GM12801 (cell line): ENCODE measurements around the gene ZNF780A.

Experiments used
- TF ChIP-seq, protein P1 (sequence below): IDR thresholded peaks from one replicate; pipeline ENCODE4 v1.5.1; 2011; ENCODE audit warnings: control low read depth; ENCODE audit not compliant: insufficient read length; ENCODE audit errors: extremely low read depth

ZNF780A gene

DNA sequence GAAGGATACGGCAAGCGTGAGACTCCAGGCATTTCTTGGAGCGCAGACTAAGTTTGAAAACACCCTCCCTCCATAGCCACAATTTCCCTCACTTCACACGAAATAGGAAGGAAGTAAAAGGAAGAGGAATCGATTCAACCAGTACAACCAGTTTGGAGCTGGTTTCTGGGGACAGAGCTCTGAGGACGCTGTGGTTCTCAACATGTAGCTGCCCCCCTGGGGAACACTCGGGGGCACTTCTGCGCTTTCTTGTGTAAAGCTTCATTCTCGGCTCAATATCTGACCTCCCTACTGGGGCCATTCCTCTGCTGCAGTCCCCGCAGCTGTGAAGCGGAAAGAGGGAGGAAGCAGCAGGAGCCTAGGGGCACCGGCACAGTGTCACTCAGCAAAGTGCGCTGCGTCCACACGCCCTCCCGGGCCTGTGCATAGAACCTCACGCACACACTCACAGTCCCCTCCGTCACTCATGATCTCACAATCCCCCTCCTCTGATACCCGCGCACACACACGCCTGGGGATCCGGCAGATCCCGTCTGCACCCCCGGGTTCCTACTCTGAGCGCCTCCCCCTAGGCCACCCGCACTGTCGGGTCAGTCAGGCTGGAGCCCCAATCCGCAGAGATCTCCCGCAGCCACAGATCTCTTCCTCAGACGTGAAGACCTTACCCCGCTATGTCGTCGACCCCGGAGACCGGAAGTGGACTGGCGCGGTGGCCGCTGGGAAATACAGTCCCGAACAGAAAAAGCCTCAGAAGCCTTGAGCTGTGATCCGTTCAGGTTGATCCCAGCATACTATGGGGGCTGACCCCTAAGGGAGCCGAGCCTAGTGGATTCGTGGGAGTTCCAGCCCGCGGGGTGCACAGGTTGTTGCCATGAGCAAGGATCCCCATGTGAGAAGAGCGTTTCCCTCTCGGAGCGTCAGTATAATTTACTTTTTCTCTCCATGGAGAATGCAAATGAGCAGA, at the start of gene ZNF780A:
Gene ZNF780A, minus strand, starts transcription at position 703 of the 964 bp plus-strand sequence. CDS start 6,190 bp downstream, outside the sequence.
- TF ChIP-seq, protein P1, sequence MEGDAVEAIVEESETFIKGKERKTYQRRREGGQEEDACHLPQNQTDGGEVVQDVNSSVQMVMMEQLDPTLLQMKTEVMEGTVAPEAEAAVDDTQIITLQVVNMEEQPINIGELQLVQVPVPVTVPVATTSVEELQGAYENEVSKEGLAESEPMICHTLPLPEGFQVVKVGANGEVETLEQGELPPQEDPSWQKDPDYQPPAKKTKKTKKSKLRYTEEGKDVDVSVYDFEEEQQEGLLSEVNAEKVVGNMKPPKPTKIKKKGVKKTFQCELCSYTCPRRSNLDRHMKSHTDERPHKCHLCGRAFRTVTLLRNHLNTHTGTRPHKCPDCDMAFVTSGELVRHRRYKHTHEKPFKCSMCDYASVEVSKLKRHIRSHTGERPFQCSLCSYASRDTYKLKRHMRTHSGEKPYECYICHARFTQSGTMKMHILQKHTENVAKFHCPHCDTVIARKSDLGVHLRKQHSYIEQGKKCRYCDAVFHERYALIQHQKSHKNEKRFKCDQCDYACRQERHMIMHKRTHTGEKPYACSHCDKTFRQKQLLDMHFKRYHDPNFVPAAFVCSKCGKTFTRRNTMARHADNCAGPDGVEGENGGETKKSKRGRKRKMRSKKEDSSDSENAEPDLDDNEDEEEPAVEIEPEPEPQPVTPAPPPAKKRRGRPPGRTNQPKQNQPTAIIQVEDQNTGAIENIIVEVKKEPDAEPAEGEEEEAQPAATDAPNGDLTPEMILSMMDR, result no peak

DNA sequence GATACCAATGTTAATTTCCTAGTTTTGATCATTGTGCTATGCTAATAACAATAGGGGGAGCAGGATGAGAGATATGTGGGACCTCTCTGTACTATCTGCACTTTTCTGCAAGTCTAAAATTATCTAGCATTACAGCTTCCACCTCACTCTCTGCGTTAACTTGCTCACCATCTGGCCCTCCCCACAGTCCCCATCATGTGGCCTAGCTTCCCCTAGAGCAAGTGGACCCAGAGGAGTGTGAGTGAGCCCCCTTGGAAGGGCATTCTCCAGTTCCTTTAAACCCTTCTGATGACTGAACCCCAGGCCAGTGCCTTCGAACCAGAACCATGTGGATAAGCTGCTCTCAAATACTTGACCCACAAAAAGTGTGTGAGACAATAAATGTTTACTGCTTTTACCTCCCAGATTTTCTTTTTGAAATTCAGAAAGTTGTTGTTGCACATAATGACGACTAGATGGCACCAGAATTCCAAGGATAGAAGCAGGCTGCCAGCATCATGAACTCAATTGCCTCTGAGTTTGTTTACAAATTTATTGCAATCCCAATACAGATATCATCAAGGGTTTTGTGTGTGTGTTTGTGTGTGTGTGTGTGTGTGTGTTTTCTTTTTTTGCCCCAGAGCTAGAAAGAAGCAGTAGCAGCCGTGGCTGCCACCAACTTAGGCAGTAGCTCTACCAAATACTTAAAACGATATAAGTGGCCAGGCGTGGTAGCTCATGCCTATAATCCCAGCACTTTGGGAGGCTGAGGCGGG, 49.0 kb upstream of the ZNF780A start:
- TF ChIP-seq, protein P1, result no peak

DNA sequence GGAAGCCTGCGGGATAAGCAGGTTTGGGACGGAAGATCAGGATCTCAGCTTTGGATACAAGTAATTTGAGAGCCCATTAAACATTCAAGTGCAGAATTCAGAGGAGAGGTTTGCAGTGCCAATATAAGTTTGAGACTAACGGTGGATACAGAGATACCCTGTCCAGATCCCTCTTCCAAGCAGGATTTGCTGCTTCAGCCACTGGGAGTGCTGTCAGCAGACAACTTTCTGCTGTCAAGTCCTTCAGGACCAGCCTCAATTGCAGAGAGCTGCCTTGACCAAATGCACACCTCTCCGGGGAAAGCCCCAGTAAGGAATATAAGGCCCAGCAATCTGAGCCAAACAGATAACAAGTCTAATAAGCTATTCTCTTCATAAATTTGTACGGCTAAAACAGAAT, 46.1 kb upstream of the ZNF780A start:
- TF ChIP-seq, protein P1, result no peak

DNA sequence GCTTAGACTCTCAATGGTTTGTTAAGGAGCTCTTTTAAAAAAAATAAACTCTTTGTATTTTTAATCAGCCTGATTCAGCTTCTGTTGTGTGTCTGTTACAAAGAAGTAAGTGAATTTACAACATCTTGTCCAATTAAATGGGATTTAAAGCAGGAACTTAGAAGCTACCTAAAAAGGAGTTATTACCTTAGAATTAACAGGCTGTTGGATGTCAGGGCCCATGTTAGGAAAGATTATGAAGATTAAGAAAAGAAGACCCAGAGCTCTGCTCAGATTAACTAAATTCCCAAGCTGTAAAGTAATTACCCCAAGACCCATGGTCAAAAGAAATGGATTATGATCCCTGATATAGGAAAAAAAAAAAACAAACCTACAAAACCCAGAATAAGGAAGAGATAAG, 44.1 kb upstream of the ZNF780A start:
- TF ChIP-seq, protein P1, result no peak

DNA sequence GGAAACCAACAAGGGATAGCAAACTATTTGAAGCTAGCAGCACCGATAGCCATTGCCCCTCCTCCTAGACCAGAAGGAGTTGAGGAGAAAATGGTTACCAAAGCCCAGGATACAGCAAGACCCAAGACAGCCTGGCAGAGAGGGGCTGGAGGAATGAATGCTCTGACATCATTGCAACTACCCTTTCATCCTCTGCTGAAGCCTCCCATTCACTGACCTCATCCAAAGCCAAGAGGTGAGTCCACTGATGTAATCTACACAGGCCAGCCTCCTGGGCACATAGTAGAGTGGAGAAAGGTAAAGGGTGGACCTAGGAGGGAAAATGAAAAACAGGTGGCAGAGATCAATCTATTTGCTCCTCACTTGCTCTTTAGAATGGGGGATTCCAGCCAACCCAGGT, 42.7 kb upstream of the ZNF780A start:
- TF ChIP-seq, protein P1, result no peak

DNA sequence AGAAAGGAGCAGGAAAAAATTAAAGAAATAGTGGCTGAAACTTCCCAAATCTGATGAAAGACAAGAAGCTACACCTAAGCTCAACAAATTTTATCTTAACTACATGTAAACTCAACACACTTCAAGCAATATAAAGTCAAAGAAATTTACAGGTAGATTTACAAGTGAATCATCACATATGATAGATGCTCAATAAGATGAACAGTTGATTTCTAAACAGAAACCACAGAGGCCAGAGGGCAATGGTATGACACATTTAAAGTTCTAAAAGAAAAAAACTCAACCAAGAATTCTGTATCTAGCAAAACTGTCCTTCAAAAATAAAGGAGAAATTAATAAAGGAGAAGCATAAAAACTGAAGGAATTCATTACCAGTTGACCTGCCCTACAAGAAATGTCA, 39.3 kb upstream of the ZNF780A start:
- TF ChIP-seq, protein P1, result no peak

DNA sequence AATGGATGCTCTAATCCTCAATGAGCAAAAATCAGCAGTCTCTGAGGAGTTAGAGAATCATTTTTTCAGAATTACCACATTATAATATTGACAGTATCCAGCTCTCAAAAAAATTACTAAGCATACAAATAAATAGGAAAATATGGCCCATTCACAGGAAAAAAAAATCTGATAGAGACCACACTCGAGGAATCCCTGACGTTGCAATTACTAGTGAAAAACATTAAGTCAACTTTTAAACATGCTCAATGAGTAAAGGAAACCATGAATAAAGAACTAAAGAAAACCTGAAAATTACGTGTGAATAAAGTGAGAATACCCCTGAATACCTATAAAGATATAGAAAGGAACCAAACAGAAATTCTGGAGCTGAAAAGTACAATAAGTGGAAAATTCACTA, 38.7 kb upstream of the ZNF780A start:
- TF ChIP-seq, protein P1, result no peak
